ENCODE data around the gene PIK3CB. TPM values are rescaled to one million over a fixed set of nuclear protein-coding genes. Genes with fewer than 3 reads are reported as not detected.
"Not testable (repeated sequence)": the region's sequence is repeated elsewhere in the genome, so short reads cannot be mapped to it uniquely, and the experiment has no call there.

PIK3CB gene
- total RNA-seq, 2 donors from 2014 or later, result 22.8 to 42.7 TPM

DNA sequence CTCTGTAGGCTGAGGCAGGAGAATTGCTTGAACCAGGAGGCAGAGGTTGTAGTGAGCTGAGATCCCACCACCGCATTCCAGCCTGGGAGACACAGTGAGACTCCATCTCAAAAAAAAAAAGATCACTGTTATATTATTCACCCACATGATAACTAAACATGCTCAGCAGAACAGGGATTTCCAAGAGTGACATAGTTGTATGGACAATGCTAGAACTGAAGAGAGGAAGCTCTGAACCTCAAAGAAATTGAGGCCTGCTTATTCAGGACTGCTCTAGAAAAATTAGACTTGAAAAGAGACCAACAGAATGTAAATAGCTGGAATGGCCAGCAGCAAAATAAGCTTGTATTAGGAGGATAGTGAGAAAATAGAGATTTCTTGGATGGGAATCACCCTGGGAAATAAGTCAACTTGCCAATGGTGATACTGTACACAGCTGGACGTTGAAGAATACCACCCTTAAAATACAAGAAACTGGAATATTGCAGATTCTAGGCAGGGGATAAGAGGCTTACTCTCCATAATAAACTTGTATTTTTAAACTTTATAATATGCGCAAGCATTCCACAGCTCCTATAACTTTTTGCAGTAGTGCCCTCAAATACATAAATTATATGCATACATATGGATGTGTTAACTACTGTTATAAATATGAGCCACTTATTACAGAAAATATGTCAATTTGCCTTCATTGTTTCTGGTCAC, 28.2 kb downstream of the PIK3CB start:
- no peak overlapping the region for H3K4me3 Mint-ChIP-seq
- no peaks in the 10 kb centered on the region for H3K27me3 Mint-ChIP-seq
- no peak for DNase-seq (ENCODE audit: low spot score)
- no peaks in the 10 kb centered on the region for H3K9me3 Mint-ChIP-seq
- H3K4me1 Mint-ChIP-seq (ENCODE audit: low read depth in 2 of 2), result peaks cover 0 to 3% of the 10 kb centered on the region in 2 donors
- ATAC-seq, result no peak
- no peak overlapping the region for H3K27ac Mint-ChIP-seq
- H3K36me3 Mint-ChIP-seq, result no peaks in the 10 kb centered on the region

DNA sequence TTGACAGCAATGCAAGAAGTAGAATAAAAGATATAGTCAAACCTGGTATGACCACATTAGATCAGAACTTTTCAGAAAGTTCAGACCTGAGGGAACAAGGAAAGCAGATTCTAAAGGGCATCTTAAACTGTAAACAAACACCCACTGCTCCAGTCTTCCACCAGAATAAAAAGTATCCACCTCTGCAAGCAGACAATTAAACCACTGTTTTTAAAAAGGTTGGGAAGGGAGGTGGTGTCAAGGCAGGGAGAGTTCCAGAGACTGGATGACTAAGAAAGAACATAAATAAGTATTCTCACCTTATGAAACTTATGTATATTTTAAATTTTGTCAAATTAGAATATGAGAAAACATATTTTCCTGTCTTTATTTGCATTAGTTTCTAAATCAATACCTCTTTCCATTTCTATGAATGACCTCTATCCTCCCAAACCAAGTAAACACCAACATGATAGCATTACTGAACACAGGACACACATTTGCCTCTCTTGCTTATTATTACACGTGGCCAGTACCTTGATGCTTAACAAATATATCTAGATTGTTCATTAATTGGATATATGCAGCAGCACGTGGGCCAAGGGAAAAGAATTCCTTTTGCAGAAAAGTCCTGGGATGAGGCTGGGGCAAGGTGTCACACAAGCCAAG, 31.6 kb downstream of the PIK3CB start:
- no peaks in the 10 kb centered on the region for H3K27me3 Mint-ChIP-seq
- H3K4me1 Mint-ChIP-seq (ENCODE audit: low read depth in 2 of 2), result peaks cover 0 to 9% of the 10 kb centered on the region in 2 donors
- no peak overlapping the region for H3K4me3 Mint-ChIP-seq
- ATAC-seq, result no peak
- H3K36me3 Mint-ChIP-seq, result no peaks in the 10 kb centered on the region
- DNase-seq (ENCODE audit: low spot score), result no peak
- peaks cover 3% of the 10 kb centered on the region for H3K9me3 Mint-ChIP-seq
- no peak overlapping the region for H3K27ac Mint-ChIP-seq

DNA sequence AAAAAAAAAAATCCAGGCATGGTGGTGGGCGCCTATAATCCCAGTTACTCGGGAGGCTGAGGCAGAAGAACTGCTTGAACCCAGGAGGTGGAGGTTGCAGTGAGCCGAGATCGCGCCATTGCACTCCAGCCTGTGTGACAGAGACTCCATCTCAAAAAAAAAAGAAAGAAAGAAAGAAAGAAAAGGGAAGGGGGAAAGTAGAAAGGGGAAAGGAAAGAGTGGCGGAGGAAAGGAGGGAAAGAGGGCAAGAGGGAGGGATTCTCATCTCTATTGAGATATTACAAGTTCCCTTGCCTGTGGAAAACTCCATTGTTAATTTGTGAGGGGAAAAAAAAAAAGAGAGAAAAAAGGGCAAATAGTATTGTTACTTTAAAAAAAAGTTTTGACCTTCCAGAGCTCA, 32.5 kb downstream of the PIK3CB start:
- not testable (repeated sequence) for H3K9me3 Mint-ChIP-seq; H3K27me3 Mint-ChIP-seq; H3K4me3 Mint-ChIP-seq; ATAC-seq; DNase-seq (ENCODE audit: low spot score); H3K27ac Mint-ChIP-seq; H3K36me3 Mint-ChIP-seq
- peaks cover 5 to 13% of the 10 kb centered on the region in 2 donors for H3K4me1 Mint-ChIP-seq (ENCODE audit: low read depth in 2 of 2)

- DNase-seq (ENCODE audit: low spot score) (no peak), ATAC-seq (no peak)
- Mint-ChIP-seq H3K36me3 (no peaks in the 10 kb centered on the region), H3K27me3 (no peaks in the 10 kb centered on the region), H3K4me3 (no peak overlapping the region), H3K4me1 (ENCODE audit: low read depth in 2 of 2) (peaks cover 6 to 13% of the 10 kb centered on the region in 2 donors), H3K9me3 (peaks cover 3% of the 10 kb centered on the region), H3K27ac (no peak overlapping the region)
These were observed 32.9 kb downstream of the PIK3CB start for GRCh38 chr3:138801792-138802191.

- H3K4me1 Mint-ChIP-seq (ENCODE audit: low read depth in 2 of 2), result peaks cover 9 to 13% of the 10 kb centered on the region in 2 donors
- ATAC-seq (no peak), DNase-seq (ENCODE audit: low spot score) (no peak)
- H3K27me3 Mint-ChIP-seq, result no peaks in the 10 kb centered on the region
- H3K36me3 Mint-ChIP-seq, result no peaks in the 10 kb centered on the region
- H3K9me3 Mint-ChIP-seq, result peaks cover 3% of the 10 kb centered on the region
- H3K27ac Mint-ChIP-seq, result no peak overlapping the region
- no peak overlapping the region for H3K4me3 Mint-ChIP-seq
These were observed 34.5 kb downstream of the PIK3CB start for GRCh38 chr3:138800248-138800647.

DNA sequence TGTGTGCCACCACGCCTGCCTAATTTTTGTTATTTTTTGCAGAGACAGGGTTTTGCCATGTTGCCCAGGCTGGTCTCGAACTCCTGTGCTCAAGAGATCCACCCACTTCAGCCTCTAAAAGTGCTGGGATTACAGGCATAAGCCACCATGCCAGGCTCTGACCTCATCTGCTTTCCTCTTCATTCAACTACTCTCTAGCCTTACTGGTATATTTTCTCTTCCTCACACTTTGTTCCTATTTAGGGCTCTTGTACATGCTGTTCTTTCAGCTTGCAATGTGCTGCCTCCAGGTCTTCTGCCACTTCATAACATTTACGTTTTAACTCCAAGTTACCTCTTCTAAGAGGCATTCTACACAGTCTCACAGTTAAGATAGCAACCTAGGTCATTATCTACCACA, 34.9 kb downstream of the PIK3CB start:
- ATAC-seq (no peak), DNase-seq (ENCODE audit: low spot score) (no peak)
- H3K36me3 Mint-ChIP-seq, result no peaks in the 10 kb centered on the region
- H3K4me1 Mint-ChIP-seq (ENCODE audit: low read depth in 2 of 2), result peaks cover 9 to 13% of the 10 kb centered on the region in 2 donors
- no peak overlapping the region for H3K4me3 Mint-ChIP-seq
- H3K27ac Mint-ChIP-seq, result no peak overlapping the region
- H3K9me3 Mint-ChIP-seq, result peaks cover 3% of the 10 kb centered on the region
- H3K27me3 Mint-ChIP-seq, result no peaks in the 10 kb centered on the region

DNA sequence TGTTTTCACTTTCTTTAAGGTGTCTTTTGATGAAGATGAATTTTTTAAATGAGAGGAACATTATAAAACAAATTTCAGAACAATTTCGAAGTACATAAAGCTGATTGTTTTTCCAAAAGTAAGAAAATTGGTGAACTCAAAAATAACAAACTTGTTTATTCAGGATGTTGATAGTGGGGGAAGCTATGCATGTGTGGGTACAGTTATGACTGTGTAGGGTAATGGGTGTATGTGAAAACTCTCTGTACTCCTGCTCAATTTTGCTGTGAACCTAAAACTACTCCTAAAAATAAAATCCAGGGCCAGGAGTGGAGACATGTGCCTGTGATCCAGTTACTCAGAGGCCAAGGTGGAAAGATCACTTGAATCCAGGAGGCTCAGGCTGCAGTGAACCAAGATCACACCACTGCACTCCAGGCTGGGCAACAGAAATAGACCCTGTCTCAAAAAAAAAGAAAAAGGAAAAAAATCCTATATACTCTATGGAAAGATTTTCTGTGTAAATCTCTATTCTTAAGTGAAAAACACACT, 37.2 kb downstream of the PIK3CB start:
- Mint-ChIP-seq H3K36me3 (peaks cover 5% of the 10 kb centered on the region), H3K4me1 (ENCODE audit: low read depth in 2 of 2) (peaks cover 9 to 10% of the 10 kb centered on the region in 2 donors), H3K4me3 (no peak overlapping the region), H3K27ac (peak overlapping the region in 1 of 2 donors; percentile 63), H3K27me3 (no peaks in the 10 kb centered on the region), H3K9me3 (peaks cover 3% of the 10 kb centered on the region)
- ATAC-seq, result no peak
- no peak for DNase-seq (ENCODE audit: low spot score)

GRCh38 chr3:138796761-138797160, 38.0 kb downstream of the PIK3CB start:
- no peak for ATAC-seq
- Mint-ChIP-seq H3K36me3 (peaks cover 5% of the 10 kb centered on the region), H3K27ac (no peak overlapping the region), H3K4me3 (no peak overlapping the region), H3K4me1 (ENCODE audit: low read depth in 2 of 2) (peaks cover 10 to 11% of the 10 kb centered on the region in 2 donors), H3K27me3 (no peaks in the 10 kb centered on the region), H3K9me3 (peaks cover 3% of the 10 kb centered on the region)
- DNase-seq (ENCODE audit: low spot score), result no peak

GRCh38 chr3:138786788-138787271, 47.9 kb downstream of the PIK3CB start:
- Mint-ChIP-seq H3K4me1 (ENCODE audit: low read depth in 2 of 2) (peaks cover 13 to 20% of the 10 kb centered on the region in 2 donors), H3K36me3 (no peaks in the 10 kb centered on the region), H3K27me3 (no peaks in the 10 kb centered on the region), H3K9me3 (no peaks in the 10 kb centered on the region), H3K27ac (no peak overlapping the region), H3K4me3 (no peak overlapping the region)
- no peak for DNase-seq (ENCODE audit: low spot score)
- ATAC-seq, result no peak

DNA sequence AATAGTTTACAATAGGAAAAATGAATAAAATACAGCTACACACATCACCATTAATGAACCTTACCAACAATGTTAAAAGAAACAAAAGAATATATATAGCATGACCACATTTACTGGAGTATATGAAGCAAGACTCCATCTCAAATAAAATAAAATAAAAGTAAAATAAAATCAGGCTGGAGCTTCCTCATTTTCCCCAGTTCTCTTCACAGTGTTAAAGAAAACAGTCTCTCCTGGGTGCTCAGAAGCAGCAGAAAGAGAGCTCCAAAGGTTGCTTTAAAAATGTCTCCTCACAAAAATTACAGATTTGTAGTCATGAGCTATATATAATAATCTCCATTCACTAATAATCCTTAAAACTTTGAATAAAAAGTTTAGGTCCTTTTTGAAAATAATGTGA, 48.8 kb downstream of the PIK3CB start:
- Mint-ChIP-seq H3K9me3 (no peaks in the 10 kb centered on the region), H3K36me3 (no peaks in the 10 kb centered on the region), H3K27me3 (no peaks in the 10 kb centered on the region), H3K27ac (no peak overlapping the region), H3K4me3 (no peak overlapping the region), H3K4me1 (ENCODE audit: low read depth in 2 of 2) (peaks cover 9 to 11% of the 10 kb centered on the region in 2 donors)
- no peak for ATAC-seq
- no peak for DNase-seq (ENCODE audit: low spot score)

GRCh38 chr3:138785362-138785857, 49.3 kb downstream of the PIK3CB start:
- ATAC-seq; H3K27ac Mint-ChIP-seq; DNase-seq (ENCODE audit: low spot score); H3K36me3 Mint-ChIP-seq; H3K4me3 Mint-ChIP-seq; H3K27me3 Mint-ChIP-seq; H3K9me3 Mint-ChIP-seq: not testable (repeated sequence)
- peaks cover 8 to 10% of the 10 kb centered on the region in 2 donors for H3K4me1 Mint-ChIP-seq (ENCODE audit: low read depth in 2 of 2)

GRCh38 chr3:138782755-138783154, 52.0 kb downstream of the PIK3CB start:
- no peaks in the 10 kb centered on the region for H3K36me3 Mint-ChIP-seq
- H3K4me1 Mint-ChIP-seq (ENCODE audit: low read depth in 2 of 2), result peaks cover 8 to 10% of the 10 kb centered on the region in 2 donors
- H3K9me3 Mint-ChIP-seq, result no peaks in the 10 kb centered on the region
- DNase-seq (ENCODE audit: low spot score) (no peak), ATAC-seq (no peak)
- H3K4me3 Mint-ChIP-seq, result no peak overlapping the region
- no peaks in the 10 kb centered on the region for H3K27me3 Mint-ChIP-seq
- H3K27ac Mint-ChIP-seq, result no peak overlapping the region

- H3K4me3 Mint-ChIP-seq, result no peak overlapping the region
- peaks cover 8 to 10% of the 10 kb centered on the region in 2 donors for H3K4me1 Mint-ChIP-seq (ENCODE audit: low read depth in 2 of 2)
- ATAC-seq (peak; percentile 87 to 89), DNase-seq (ENCODE audit: low spot score) (no peak)
- no peaks in the 10 kb centered on the region for H3K27me3 Mint-ChIP-seq
- no peaks in the 10 kb centered on the region for H3K9me3 Mint-ChIP-seq
- H3K27ac Mint-ChIP-seq, result peak overlapping the region in 1 of 2 donors; percentile 57
- H3K36me3 Mint-ChIP-seq, result no peaks in the 10 kb centered on the region
These were observed 53.7 kb downstream of the PIK3CB start for GRCh38 chr3:138781012-138781470.

DNA sequence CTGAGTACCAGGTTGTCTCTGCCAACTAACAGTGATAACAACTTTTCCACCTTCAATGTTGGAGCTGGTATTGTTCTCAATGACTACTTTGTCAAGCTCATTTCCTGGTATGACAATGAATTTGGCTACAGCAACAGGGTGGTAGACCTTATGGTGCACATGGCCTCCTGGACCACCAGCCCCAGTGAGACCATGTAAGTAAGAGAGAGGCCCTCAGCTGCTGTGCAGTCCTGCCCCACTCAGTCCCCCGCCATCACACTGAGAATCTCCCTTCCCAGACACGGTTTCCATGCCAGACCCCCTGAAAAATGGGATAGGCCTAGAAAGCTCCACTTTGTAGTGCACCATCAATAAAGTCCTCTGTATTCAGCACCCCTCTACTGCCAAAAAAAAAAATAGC, 56.1 kb downstream of the PIK3CB start:
- DNase-seq (ENCODE audit: low spot score) (no peak), ATAC-seq (no peak)
- no peaks in the 10 kb centered on the region for H3K36me3 Mint-ChIP-seq
- H3K4me3 Mint-ChIP-seq, result no peak overlapping the region
- no peaks in the 10 kb centered on the region for H3K27me3 Mint-ChIP-seq
- no peak overlapping the region for H3K27ac Mint-ChIP-seq
- H3K4me1 Mint-ChIP-seq (ENCODE audit: low read depth in 2 of 2), result peaks cover 14 to 21% of the 10 kb centered on the region in 2 donors
- no peaks in the 10 kb centered on the region for H3K9me3 Mint-ChIP-seq

Data from natural killer cell treated with Interleukin-12 subunit alpha and Interleukin-12 subunit beta and Interleukin-15 and Interleukin-18, amount 100 ng/mL, for 72 hours (primary cell).